Tibial nerve (tissue), 3 donors: ENCODE data around the gene TTC6.

Experiments used
- POLR2A ChIP-seq, 2 donors: fragments of 450-650 bp; IDR thresholded peaks; one replicate each; pipeline ENCODE4 v1.6.1; 2017; ENCODE audit warnings: antibody characterized with exemption in 2 of 2, mild to moderate bottlenecking in 2 of 2, moderate library complexity in 2 of 2
- TF ChIP-seq, protein P1 (sequence below), 5 experiments: fragments of 200-600 bp in 3 of 5; fragments of 450-650 bp in 2 of 5; sonication (generic) in 3 of 5; IDR thresholded peaks; one replicate each; pipeline ENCODE4 v1.5.1; 2016 to 2019; ENCODE audit warnings: antibody characterized with exemption in 5 of 5, mild to moderate bottlenecking in 3 of 5, moderate library complexity in 2 of 5

DNA sequence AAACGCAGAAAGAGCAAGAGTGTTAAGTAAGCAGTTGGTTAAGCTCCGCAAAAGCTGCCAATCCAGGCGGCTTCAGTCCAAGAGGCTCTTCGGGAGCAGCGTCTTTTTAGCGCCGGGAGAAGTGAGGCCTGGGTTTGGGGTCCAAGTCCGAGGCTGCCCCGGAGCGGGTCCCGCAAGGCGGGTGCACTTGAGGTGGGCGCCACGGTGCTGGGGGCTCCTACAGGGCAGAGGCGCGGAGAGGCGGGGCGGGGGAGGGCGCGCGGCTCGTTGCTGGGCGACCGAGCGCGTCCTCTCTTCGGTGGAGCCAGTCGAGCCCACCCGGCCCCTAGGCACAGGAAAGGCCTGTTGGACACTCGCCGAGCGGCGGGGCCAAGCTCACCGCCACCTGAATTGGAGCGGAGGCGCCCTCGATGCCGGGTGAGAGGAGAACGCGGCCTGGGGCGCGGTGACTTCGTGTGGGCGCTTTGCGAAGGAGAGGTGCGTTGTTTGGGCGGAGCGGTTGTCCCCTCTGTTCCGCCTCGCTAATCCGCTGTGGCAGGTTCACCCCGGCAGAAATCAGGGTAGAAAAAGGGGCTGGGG is 15.6 kb downstream of the TTC6 start:
- TF ChIP-seq POLR2A (IDR thresholded peaks at IDR 0.05), result no peak
- TF ChIP-seq, protein P1, sequence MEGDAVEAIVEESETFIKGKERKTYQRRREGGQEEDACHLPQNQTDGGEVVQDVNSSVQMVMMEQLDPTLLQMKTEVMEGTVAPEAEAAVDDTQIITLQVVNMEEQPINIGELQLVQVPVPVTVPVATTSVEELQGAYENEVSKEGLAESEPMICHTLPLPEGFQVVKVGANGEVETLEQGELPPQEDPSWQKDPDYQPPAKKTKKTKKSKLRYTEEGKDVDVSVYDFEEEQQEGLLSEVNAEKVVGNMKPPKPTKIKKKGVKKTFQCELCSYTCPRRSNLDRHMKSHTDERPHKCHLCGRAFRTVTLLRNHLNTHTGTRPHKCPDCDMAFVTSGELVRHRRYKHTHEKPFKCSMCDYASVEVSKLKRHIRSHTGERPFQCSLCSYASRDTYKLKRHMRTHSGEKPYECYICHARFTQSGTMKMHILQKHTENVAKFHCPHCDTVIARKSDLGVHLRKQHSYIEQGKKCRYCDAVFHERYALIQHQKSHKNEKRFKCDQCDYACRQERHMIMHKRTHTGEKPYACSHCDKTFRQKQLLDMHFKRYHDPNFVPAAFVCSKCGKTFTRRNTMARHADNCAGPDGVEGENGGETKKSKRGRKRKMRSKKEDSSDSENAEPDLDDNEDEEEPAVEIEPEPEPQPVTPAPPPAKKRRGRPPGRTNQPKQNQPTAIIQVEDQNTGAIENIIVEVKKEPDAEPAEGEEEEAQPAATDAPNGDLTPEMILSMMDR (IDR thresholded peaks at IDR 0.05), result no peak
